Vagina (tissue), 2 donors: Measurements from ENCODE around the gene HSF2BP. TPM values are rescaled to one million over a fixed set of nuclear protein-coding genes. Genes with fewer than 3 reads are reported as not detected.

ENCODE experiments used
- DNase-seq, 2 donors: peaks; one replicate each; pipeline ENCODE4 v3.0.0-alpha.2; 2017; ENCODE audit errors: extremely low spot score in 2 of 2
- H3K27ac ChIP-seq: fragments of 200-600 bp; sonication (generic); one replicate; pipeline ENCODE4 v1.5.1; 2019
- H3K27me3 ChIP-seq: fragments of 200-600 bp; sonication (generic); one replicate; pipeline ENCODE4 v1.5.1; 2019
- H3K36me3 ChIP-seq, 2 donors: fragments of 200-600 bp; sonication (generic); one replicate each; pipeline ENCODE4 v1.5.1; 2017 to 2019
- H3K4me1 ChIP-seq: fragments of 200-600 bp; sonication (generic); one replicate; pipeline ENCODE4 v1.5.1; 2019
- H3K4me3 ChIP-seq, 2 donors: fragments of 200-600 bp; sonication (generic); 1 replicate in 1 of 2; 2 replicates in 1 of 2; pipeline ENCODE4 v1.5.1; 2016 to 2019
- H3K9me3 ChIP-seq: fragments of 200-600 bp; sonication (generic); one replicate; pipeline ENCODE4 v1.5.1; 2019
- POLR2A ChIP-seq, 2 donors: fragments of 450-650 bp; IDR thresholded peaks; one replicate each; pipeline ENCODE4 v1.6.1; 2017; ENCODE audit warnings: antibody characterized with exemption in 2 of 2, mild to moderate bottlenecking in 2 of 2, moderate library complexity in 2 of 2
- POLR2AphosphoS5 ChIP-seq, 2 donors: sonication (generic); formaldehyde crosslinking; IDR thresholded peaks; one replicate each; pipeline ENCODE4 v1.9.0; 2017; ENCODE audit warnings: antibody characterized with exemption in 2 of 2, mild to moderate bottlenecking in 2 of 2, low read depth in 1 of 2; ENCODE audit not compliant: insufficient read depth in 1 of 2
- intact Hi-C: fragments of 100-400 bp; cut with DNase I; formaldehyde crosslinking; loops from one replicate; pipeline ENCODE4 v1.15.1; 2023
- total RNA-seq: library from RNA; depleted of rRNA; stranded (reverse); fragments of >200 nt; gene quantifications from one replicate; pipeline ENCODE4 v1.2.3, GENCODE V29; 2016
- TF ChIP-seq, protein P1 (sequence below), 3 experiments: fragments of 450-650 bp in 2 of 3; fragments of 200-600 bp in 1 of 3; sonication (generic) in 1 of 3; IDR thresholded peaks; one replicate each; pipeline ENCODE4 v1.5.1; 2017 to 2019; ENCODE audit warnings: antibody characterized with exemption in 3 of 3, mild to moderate bottlenecking in 2 of 3, moderate library complexity in 2 of 3

Gene HSF2BP
- total RNA-seq, 1 donor from 2014 or later, result 2.7 TPM

DNA sequence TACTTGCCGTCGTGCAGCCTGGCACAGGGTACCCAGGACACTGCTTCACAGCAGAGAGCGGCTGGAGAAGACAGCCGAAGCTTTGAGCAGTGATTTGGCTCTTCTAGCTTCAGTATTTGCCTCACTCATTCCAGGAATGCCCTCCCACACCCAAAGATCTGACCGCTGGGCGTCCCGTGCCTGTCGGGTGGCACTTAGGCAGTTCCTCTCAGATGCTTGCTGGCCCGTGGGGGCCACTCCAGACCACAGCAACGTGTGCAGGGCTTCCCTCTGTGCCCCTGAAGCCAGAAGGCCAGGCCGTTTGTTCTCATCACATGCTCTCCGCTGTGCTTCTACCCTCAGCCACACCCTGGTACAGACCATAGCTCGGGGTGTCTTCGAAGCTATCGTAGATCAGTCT lies 17.1 kb upstream of the HSF2BP start:
- TF ChIP-seq, protein P1, sequence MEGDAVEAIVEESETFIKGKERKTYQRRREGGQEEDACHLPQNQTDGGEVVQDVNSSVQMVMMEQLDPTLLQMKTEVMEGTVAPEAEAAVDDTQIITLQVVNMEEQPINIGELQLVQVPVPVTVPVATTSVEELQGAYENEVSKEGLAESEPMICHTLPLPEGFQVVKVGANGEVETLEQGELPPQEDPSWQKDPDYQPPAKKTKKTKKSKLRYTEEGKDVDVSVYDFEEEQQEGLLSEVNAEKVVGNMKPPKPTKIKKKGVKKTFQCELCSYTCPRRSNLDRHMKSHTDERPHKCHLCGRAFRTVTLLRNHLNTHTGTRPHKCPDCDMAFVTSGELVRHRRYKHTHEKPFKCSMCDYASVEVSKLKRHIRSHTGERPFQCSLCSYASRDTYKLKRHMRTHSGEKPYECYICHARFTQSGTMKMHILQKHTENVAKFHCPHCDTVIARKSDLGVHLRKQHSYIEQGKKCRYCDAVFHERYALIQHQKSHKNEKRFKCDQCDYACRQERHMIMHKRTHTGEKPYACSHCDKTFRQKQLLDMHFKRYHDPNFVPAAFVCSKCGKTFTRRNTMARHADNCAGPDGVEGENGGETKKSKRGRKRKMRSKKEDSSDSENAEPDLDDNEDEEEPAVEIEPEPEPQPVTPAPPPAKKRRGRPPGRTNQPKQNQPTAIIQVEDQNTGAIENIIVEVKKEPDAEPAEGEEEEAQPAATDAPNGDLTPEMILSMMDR (IDR thresholded peaks at IDR 0.05), result no peak
- TF ChIP-seq POLR2AphosphoS5 (IDR thresholded peaks at IDR 0.05; ENCODE audit: insufficient read depth in 1 of 2, low read depth in 1 of 2) (no peak), POLR2A (IDR thresholded peaks at IDR 0.05) (no peak)
- Histone ChIP-seq H3K4me1 (no peaks in the 10 kb centered on the region), H3K27me3 (no peaks in the 10 kb centered on the region), H3K36me3 (peaks cover 0 to 45% of the 10 kb centered on the region in 2 donors), H3K9me3 (no peaks in the 10 kb centered on the region), H3K27ac (no peak overlapping the region), H3K4me3 (no peak overlapping the region)
- intact Hi-C loops, result no loop called here
- DNase-seq, result no peak

DNA sequence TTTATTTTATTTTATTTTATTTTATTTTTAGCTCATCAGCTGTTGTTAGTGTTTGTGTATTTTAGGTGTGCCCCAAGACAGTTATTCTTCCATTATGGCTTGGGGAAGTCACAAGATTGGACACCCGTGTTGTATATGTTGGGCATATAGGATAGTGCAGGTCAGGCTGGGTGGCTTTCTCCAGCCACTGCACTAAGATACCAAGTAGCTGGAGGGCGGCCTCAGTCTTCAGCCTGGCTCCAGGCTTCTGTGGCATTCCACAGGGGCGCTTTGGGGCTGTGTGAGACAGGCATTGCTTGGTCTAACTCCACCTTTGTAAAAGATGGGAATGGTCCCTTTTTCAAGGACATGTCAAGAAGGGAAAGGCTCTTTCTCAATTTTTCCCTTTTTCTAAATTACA lies 16.6 kb upstream of the HSF2BP start:
- Histone ChIP-seq H3K4me3 (no peak overlapping the region), H3K36me3 (peaks cover 0 to 45% of the 10 kb centered on the region in 2 donors), H3K4me1 (no peaks in the 10 kb centered on the region), H3K27me3 (no peaks in the 10 kb centered on the region), H3K27ac (no peak overlapping the region), H3K9me3 (no peaks in the 10 kb centered on the region)
- intact Hi-C loops, result no loop called here
- TF ChIP-seq POLR2A (IDR thresholded peaks at IDR 0.05), result no peak
- no peak for TF ChIP-seq POLR2AphosphoS5 (IDR thresholded peaks at IDR 0.05; ENCODE audit: insufficient read depth in 1 of 2, low read depth in 1 of 2)
- TF ChIP-seq, protein P1 (IDR thresholded peaks at IDR 0.05), result no peak
- DNase-seq, result no peak

DNA sequence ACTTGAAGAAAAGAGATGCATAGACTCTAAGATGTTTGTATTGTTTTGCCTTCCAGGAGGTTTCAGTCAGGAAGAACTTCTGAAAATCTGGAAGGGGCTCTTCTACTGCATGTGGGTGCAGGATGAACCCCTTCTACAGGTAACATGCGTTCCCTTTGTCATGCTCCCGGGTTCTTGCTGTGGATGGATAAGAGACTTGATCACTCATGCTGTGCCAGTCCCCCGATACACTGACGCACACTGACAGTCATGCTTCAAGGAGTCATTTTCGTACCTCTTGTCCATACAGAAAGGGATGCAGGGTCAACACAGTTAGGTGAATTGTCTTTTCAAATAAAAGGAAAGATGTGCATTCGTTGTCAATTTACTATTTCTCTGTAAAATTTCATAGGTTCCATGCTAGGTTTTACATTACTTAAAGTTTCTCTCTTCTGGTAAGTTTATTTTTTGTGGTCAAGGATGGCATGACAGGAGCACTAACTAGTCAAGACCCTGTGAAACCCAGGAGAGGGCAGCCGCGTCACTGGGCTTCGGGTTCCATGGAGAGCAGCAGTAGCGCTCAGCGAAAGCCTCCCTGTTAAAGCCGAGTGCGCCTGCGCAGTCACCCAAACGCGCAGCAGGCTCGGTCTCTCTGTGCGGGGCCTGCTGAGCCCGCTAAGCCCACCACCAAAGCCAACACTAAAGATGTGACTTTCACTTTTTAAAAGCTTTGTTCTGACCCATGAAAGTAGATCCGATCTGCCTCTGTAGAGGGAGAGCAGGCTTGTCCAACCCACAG lies 10.7 kb upstream of the HSF2BP start:
- Histone ChIP-seq H3K4me3 (no peak overlapping the region), H3K4me1 (no peaks in the 10 kb centered on the region), H3K27me3 (no peaks in the 10 kb centered on the region), H3K9me3 (no peaks in the 10 kb centered on the region), H3K36me3 (peaks cover 0 to 32% of the 10 kb centered on the region in 2 donors), H3K27ac (no peak overlapping the region)
- DNase-seq, result no peak
- TF ChIP-seq, protein P1 (IDR thresholded peaks at IDR 0.05), result no peak
- TF ChIP-seq POLR2A (IDR thresholded peaks at IDR 0.05), result no peak
- no peak for TF ChIP-seq POLR2AphosphoS5 (IDR thresholded peaks at IDR 0.05; ENCODE audit: insufficient read depth in 1 of 2, low read depth in 1 of 2)
- intact Hi-C loops, result no loop called here

DNA sequence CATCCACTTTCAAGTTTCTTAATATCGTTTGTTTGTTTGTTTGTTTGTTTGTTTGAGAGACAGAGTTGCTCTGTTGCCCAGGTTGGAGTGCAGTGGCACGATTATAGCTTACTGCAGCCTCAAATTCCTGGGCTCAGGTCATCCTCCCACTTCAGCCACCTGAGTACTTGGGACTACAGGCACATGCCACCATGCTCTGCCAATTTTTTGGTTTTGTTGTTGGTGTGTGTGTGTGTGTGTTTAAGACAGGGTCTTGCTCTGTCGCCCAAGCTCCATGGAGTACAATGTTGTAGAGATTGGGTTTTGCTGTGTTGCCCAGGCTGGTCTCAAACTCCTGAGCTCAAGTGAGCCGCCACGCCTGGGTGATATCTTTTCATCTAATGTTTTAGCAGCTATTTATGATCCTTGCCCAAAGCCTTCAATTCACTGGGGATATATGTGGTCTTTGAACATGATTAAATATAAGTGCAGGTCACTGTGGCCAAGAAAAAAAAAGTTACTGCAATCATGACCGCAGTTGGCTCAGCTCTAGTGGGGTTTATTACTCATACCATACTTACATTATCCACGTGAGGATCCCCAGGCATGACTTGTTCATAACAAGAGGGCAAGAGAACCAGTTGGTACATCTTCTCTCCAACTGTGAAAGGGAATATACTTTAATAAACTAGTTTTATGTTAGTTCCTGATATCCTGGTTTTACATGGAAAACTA lies 8.1 kb upstream of the HSF2BP start:
- no peak overlapping the region for H3K27ac ChIP-seq
- no peaks in the 10 kb centered on the region for H3K4me1 ChIP-seq
- no peak overlapping the region for H3K4me3 ChIP-seq
- H3K36me3 ChIP-seq, result peaks cover 0 to 40% of the 10 kb centered on the region in 2 donors
- no peaks in the 10 kb centered on the region for H3K9me3 ChIP-seq
- no peak for TF ChIP-seq POLR2AphosphoS5 (IDR thresholded peaks at IDR 0.05; ENCODE audit: insufficient read depth in 1 of 2, low read depth in 1 of 2)
- TF ChIP-seq, protein P1 (IDR thresholded peaks at IDR 0.05), result no peak
- TF ChIP-seq POLR2A (IDR thresholded peaks at IDR 0.05), result no peak
- intact Hi-C loops, result no loop called here
- DNase-seq, result no peak
- H3K27me3 ChIP-seq, result no peaks in the 10 kb centered on the region

DNA sequence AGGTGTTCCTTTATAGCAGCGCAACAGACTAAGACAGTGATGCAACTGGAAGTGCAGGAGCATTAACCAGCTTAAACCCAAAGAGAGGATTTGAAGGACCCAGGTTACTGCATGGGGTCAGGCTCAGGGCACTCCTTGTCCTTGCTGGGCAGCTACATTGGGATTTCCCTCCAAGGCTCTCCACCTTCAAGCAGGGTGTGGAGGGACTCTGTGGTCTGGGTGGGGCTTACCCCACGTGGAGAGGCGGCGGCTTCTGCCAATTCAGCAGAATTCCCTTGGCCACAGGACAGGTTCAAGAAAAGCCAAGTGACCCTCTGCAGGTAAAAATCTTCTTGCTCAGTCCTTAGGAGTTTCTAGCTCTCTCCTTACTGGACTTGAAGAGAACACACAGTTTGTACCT lies 6.6 kb upstream of the HSF2BP start:
- TF ChIP-seq, protein P1 (IDR thresholded peaks at IDR 0.05), result no peak
- TF ChIP-seq POLR2AphosphoS5 (IDR thresholded peaks at IDR 0.05; ENCODE audit: insufficient read depth in 1 of 2, low read depth in 1 of 2) (no peak), POLR2A (IDR thresholded peaks at IDR 0.05) (no peak)
- Histone ChIP-seq H3K4me1 (peaks cover 8% of the 10 kb centered on the region), H3K27ac (no peak overlapping the region), H3K4me3 (no peak overlapping the region), H3K9me3 (no peaks in the 10 kb centered on the region), H3K27me3 (no peaks in the 10 kb centered on the region), H3K36me3 (peaks cover 0 to 27% of the 10 kb centered on the region in 2 donors)
- DNase-seq, result no peak
- intact Hi-C loops, result no loop called here
